NAMALWA (cell line): ENCODE data around the gene MAZ.

ENCODE experiments used
- DNase-seq: peaks from one replicate; pipeline ENCODE4 v3.0.0-alpha.2; 2015; ENCODE audit warnings: low spot score

Gene MAZ

DNA sequence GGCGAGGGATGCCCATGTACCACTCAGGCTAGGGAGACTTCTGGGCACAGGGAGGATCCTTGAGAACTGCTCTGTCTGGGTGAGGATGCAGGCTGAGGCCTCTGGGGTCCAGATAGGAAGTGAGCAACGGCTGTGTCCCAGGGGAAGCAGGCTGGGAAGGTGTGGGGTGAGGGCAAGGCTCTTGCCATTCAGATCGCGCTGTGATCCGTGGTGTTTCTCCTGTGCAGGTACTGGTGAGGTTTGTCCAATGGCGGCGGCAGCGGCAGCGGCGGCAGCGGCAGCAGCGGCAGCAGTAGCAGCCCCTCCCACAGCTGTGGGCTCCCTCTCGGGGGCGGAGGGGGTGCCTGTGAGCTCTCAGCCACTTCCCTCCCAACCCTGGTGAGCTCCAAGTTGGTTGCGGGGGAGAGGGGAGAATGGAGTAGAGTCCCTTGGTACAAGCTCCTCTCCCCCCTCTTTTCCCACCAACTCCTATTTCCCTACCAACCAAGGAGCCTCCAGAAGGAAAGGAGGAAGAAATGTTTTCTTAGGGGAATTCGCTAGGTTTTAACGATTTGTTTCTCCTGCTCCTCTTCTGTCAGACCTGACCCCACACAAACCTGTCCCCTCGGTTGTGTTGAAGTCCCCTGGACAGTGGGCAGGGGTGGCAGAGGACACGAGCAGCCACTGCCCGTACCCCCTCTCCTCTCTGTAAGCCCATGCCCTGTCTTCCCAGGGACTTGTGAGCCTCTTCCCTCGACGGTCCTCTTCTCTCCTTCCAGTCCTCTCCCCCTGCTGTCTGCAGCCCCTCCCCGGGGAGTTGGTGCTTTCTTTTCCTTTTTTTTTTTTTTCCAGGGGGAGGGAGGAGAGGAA, 3.7 kb downstream of the MAZ start:
- DNase-seq = no peak

DNA sequence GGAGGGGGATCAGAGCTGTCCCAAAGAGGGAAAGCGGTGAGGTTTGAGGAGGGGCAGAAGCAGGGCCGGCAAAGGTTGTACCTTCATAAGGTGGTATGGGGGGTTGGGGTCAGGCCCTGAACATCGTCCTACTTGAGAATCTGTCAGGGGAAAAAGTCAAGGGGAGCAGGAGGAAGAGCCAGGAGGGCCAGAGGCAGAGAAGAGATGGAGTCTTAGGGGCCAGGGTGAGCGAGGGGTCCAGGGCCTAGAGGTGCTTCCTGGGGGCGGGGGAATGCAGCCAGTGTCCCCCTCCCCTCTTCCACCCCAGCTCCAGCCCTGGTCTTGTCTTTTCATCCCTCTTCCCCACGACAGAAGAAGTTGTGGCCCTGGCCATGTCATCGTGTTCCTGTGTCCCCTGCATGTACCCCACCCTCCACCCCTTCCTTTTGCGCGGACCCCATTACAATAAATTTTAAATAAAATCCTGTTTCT, 4.4 kb downstream of the MAZ start:
- no peak for DNase-seq

DNA sequence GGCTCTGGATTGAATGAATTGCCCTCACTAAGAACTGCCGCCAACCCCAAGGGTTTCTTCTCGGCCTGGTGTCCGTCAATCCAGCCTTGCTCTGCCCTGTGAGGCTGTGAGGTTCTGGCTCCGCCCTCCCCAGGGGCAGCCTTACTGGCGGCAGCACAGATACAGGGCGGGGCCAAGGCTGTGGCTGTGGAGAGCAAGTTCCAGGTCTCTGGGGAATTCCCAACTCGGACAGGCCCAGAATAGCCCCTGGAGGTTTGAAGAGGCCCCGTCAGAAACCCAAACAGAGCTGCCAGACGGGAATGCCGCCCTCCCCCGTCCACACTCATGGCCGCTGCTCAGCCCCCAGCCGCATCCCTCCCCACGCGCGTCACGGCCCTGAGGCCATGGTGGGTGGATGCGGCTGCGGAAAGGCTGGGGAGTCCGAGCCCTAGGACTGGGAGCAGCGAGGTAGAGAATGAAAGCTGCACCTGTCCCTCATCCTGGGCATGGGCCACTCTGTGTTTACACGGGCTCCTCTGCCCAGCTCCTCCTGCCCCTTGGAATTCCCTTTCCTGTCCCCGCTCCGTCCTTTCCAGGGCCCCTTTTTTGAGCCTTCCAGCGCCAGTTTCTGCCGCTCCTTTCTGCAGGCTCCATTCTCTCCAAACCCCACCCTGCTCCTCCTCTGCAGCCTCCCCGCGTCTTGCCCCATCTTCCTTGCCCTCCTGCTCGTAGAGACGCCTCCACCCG, 5.0 kb downstream of the MAZ start:
- peak; percentile 83 for DNase-seq

DNA sequence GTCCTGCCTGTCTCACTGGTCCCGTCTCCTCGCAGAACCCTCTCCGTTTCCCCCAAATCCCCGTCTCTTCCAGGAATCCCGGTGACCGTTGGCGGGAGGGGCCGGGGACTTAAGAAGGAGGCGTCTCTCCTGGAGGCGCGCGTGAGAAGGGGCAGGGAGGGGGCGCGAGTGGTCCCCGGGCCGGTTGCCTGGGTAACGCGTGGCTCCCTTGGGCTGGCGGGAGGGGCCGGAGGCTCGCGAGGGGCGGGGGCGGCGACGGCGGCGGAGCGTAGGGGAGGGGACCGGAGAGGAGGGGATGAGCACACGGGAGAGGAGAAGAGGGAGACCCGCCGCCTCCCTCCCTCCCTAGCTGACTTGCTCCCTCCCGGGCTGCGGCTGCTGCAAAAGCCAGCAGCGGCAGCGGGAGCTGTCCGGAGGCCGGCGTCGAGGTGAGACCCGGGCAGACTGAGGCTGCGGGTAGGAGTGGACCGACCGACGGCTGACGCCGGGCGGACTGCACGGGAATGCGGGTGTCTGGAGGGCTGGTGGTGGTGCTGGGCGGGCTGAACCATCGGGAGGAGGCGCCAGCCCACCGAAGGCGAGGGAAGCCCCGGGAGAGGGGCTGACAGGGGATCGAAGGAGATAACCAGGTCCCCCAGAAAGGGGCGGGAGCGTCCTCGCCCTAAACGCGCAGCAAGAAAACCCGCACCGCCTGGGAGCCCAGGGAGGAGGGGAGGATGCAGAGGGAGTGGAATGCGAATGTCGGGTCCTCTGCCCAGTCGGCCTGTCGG, 5.8 kb downstream of the MAZ start, which contains the start of gene PRRT2:
TSS of gene PRRT2 (plus strand) at position 298 of the 770 bp plus-strand sequence. CDS start 862 bp downstream, outside the sequence.
- DNase-seq = peak; percentile 35

DNA sequence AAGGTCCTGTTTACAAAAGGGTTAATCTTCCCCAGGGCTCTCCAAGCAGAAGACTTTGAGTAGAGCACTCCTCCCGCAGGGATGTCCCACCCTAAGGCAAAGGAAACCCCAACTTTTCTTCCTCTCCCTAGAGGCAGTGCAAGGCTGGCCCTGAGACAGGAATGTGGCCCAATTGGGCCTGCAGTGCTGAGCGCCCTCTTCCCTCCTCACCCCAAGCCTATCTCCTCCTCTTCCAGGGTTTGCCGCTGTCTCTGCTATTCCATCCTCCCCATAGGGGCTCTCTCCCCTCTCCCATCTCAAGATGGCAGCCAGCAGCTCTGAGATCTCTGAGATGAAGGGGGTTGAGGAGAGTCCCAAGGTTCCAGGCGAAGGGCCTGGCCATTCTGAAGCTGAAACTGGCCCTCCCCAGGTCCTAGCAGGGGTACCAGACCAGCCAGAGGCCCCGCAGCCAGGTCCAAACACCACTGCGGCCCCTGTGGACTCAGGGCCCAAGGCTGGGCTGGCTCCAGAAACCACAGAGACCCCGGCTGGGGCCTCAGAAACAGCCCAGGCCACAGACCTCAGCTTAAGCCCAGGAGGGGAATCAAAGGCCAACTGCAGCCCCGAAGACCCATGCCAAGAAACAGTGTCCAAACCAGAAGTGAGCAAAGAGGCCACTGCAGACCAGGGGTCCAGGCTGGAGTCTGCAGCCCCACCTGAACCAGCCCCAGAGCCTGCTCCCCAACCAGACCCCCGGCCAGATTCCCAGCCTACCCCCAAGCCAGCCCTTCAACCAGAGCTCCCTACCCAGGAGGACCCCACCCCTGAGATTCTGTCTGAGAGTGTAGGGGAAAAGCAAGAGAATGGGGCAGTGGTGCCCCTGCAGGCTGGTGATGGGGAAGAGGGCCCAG, 6.7 kb downstream of the MAZ start:
- DNase-seq = no peak

DNA sequence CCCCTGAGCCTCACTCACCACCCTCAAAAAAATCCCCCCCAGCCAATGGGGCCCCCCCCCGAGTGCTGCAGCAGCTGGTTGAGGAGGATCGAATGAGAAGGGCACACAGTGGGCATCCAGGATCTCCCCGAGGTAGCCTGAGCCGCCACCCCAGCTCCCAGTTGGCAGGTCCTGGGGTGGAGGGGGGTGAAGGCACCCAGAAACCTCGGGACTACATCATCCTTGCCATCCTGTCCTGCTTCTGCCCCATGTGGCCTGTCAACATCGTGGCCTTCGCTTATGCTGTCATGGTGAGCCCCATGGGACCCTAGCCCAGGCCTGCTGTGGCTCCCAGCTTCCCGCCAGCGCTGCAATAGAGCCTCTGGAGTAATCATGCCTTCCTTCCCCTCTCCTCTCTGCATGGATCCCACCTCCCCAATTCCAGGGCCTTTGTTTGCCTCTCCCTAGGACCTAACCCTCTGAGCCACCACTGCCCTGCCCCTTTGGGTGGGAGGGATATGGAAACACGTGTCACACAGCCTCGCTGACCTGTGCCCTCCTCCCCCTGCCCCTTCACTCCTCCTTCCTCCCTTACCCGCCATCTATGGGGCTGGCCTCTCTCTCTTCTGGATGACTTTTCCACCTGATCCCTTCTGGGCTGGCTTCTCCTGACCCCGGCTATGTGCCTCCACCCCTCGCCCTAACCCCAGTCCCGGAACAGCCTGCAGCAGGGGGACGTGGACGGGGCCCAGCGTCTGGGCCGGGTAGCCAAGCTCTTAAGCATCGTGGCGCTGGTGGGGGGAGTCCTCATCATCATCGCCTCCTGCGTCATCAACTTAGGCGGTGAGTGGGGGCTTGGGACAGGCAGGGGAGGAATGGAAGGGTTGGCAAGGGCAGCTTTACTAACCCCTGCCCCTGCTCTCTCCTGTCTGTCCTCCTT, 7.6 kb downstream of the MAZ start:
- DNase-seq = no peak

DNA sequence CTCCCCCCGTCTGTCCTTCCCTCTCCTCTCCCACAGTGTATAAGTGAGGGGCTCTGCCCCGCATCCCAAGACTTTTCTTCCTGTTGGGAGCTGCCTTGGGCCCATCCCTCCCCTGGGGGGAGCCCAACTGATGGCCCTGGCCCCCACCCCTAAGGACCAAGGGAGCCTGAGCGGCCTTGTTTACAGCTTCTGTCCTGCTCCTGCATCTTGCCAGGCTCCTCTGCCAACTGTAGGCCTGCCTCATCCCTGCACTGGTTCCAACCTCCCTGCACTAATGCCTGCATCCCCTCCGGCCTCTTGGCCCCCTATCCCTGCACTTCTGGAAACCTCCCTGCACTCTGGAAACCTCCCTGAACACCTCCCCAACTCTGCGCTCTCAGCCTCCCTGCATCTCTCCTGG, 8.3 kb downstream of the MAZ start:
- DNase-seq = no peak

DNA sequence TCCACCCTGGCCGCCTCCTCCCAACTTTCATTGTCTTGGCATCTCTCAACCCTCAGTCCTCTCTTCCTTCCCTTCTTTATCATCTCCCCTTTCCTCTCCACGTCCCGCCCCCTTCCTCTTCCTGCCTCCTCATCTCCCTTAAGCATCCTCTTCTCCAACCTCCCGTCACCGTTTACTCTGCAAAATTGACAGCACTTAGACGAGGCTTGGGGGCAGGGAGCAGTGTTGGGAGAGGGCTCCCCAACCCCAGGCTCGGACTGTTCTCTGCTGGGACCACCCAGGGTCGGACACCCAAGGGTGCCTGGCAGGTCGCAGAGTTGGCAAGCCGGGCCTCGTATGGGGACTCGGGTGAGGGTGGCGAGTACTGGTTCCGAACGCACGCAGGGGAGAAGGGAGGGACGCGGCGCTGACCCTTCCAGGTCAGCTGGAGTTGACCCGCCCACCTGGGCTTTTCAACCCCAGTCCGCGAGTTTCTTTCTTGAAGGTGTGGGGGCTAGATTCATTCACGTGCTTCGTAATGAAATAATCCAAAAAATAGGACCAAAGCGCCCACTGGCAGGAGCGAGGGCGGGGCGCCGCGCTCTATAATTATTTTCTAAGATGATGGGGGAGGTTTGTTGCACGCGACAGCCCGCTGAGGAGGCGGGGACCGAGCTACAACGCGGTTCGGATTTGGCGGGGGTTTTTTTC, 8.8 kb downstream of the MAZ start:
- DNase-seq = peak; percentile 22

DNA sequence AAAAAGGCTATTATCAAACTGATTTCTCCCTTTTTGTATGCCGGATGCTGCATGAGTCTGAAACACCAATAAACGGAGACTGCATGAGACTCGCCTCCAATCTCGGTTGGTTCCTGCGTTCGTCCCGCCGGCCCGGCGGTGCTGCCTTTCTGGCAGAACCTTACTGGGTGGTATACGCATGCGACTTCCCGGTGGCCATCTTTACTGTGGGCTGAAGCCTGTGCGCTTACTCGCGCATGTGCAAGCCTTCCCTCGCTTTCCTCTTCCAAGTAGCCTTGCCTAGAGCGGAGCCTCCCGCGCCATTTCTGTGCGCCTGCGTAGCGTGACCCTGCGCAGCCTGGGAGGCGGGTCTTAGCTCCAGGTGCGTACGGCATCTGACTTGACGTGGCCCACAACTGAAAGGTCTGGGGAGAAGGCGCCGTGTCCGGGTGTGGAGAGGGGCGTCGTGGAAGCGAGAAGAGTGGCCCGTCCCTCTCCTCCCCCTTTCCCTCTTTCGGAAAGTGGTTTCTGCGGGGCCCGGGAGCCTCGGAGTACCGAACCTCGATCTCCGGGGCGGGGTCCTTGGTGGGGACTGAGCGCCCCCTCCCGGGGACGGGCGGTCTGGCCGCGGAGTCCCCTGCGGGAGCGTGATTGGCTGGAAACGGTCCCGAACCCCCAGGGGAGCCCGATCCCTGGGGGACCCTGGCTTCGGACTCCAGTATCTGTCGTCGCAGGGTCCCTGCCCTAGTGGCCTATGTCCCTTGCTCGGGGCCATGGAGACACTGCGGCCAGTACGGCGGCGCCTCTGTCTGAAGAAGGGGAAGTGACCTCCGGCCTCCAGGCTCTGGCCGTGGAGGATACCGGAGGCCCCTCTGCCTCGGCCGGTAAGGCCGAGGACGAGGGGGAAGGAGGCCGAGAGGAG, 9.7 kb downstream of the MAZ start, which contains the start of gene PAGR1:
TSS of gene PAGR1 (plus strand) at position 360 of the 901 bp plus-strand sequence. CDS start at position 734, 374 bp downstream.
- peak; percentile 100 for DNase-seq

DNA sequence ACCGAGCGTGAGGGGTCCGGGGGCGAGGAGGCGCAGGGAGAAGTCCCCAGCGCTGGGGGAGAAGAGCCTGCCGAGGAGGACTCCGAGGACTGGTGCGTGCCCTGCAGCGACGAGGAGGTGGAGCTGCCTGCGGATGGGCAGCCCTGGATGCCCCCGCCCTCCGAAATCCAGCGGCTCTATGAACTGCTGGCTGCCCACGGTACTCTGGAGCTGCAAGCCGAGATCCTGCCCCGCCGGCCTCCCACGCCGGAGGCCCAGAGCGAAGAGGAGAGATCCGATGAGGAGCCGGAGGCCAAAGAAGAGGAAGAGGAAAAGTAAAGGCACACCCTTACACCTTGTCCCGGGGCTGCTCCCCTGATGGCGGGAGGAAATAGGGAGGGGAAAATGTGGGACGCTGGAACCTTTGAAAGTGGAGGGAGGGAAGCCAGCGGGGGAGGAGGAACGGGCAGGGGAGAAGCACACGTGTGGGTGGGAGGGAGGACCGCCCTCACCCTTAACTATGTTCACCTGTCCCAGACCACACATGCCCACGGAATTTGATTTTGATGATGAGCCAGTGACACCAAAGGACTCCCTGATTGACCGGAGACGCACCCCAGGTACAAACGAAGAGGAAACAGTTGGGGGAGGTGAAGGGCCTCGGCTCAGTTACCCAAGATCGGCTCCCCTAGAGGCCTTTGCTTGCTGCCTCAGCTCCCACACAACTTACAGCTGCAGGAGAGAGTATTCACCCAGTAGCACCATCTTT, 10.5 kb downstream of the MAZ start:
- DNase-seq = peak; percentile 78

DNA sequence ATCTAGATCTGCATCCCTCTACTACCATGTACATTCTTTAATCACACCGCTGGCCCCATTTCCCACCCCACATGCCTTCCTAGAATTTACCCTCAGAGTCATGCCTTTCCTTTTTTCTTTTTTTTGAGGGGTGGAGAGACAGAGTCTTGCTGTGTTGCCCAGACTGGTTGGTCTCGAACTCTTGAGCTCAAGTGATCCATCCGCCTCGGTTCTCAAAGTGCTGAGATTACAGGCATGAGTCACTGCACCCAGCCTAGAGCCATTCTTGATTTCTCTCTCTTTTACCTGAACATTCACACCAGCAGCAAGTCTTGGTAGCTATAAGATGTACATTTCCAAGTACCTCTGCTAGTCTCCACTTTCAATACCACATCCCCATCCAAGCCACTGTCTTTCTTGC, 11.8 kb downstream of the MAZ start:
- no peak for DNase-seq

DNA sequence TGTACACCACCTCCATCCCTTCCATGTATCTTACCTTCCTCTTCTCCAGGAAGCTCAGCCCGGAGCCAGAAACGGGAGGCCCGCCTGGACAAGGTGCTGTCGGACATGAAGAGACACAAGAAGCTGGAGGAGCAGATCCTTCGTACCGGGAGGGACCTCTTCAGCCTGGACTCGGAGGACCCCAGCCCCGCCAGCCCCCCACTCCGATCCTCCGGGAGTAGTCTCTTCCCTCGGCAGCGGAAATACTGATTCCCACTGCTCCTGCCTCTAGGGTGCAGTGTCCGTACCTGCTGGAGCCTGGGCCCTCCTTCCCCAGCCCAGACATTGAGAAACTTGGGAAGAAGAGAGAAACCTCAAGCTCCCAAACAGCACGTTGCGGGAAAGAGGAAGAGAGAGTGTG, 13.2 kb downstream of the MAZ start:
- DNase-seq = no peak

DNA sequence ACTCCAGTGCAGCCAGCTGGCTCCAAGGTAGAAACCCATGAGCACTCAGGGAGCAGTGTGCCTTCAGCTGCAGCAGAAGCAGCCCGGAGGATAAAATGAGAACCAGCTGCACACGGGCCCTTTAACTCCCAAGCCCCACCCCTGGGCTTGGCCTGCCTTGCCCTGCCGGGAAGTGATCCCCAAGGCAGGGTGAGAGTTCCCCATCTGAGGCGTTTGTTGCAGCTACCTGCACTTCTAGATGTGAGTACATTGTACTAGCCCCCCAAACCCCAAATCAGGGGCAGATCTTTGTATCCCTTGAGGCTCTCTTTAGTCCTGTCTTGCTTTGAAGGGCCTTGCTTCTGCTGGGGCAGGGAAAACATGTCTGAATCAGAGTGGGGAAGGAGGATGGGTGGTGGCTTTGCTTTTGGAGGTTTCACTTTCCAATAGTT, 14.0 kb downstream of the MAZ start, which contains the start of gene MVP:
TSS of gene MVP (plus strand) at position 192 of the 431 bp plus-strand sequence. CDS start 10,088 bp downstream, outside the sequence.
- peak; percentile 56 for DNase-seq

DNA sequence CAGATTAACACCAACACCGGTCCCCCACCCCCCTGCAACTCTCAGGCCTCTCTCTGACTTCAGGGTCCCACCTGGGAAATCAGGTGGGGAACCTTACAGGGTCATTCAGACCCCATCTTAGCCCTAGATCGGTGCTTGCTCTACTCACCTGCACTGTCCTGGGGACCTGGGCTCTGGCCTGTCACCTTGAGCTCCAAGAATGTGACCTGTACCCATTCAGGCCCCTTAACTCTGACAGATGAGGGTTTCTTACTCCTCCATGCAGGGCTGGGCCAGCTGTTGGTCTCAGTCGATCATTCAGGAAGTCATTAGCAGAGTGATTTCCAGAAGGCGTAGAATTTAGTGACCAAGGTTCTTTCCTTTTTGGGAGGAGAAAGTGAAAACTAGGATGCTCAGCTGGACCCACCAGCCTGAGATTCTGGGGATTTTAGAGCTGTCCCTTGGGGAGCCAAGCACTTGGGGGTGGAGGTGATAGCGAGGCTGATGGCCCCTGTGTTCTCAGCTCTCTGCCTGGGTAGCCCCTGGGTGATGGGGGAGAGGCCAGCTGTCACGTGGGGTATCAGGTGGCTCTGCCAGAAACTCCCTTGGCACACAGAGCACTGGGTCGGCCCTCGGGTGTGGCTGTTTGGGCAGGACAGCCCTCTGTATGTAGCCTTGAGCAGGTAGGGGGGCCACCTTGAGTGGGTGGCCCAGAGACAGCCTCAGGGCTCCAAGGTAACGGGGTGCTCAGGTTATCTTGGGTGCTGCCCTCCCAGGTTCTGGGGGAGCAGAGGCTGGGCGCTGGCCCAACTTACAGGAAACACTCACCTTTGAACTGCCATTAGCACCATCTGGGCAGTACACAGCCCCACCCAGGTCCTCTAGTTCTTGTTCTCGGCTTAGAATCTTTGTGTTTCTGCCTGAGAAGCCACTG, 14.7 kb downstream of the MAZ start:
- no peak for DNase-seq

DNA sequence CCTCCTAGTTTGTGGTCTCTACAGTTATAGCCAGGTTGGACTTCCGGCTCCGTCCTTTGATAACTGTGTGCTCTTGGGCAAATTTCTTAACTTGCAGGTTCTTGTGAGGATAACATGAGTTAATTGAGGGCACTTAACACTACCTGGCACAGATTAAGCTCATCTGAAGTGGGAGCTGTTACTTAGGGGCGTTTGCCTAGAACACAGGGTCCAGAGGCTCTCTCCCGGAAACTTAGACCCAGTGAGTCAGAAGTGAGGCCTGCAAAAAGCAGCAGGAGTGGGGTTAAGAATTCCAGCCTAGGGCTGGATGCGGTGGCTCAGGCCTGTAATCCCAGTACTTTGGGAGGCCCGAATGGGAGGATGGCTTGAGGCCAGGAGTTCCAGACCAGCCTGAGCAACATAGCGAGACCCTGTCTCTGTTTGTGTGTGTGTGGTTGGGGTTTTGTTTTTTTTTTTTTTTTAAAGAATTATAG, 15.3 kb downstream of the MAZ start:
- DNase-seq = no peak

DNA sequence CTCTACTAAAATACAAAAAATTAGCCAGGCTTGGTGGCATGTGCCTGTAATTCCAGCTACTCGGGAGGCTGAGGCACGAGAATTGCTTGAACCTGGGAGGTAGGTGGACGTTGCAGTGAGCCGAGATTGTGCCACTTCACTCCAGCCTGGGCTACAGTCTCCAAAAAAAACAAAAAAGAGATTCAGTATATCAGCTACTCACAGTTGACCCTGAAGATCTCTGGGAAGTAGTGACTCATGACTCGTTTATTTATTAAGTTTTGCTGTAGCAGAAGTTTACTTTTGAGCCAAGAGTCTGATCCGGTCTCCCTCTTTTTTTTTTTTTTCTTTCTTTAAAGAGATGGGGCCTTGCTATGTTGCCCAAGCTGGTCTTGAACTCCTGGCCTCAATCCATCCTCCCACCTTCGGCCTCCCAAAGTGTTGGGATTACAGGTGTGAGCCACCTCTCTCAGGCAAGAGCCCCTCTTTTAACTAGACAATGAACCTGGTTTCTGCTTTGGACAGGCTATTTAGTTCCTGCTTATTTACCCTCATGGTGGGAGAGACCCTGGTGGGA, 18.3 kb downstream of the MAZ start:
- no peak for DNase-seq
